SK-N-SH (cell line): Measurements from ENCODE around the gene MYOG.

ENCODE experiments used
- CHD2 ChIP-seq: fragments of 150-350 bp; IDR thresholded peaks from 2 replicates; pipeline ENCODE4 v1.6.1; 2018; ENCODE audit warnings: low read length; ENCODE audit not compliant: partially characterized antibody
- CTCF ChIP-seq: fragments of 200-600 bp; sonication (generic); IDR thresholded peaks from 2 replicates; pipeline ENCODE4 v1.6.1; 2017; ENCODE audit warnings: antibody characterized with exemption, mild to moderate bottlenecking, moderate library complexity
- EZH2phosphoT487 ChIP-seq: fragments of 200-600 bp; sonication (generic); IDR thresholded peaks from 2 replicates; pipeline ENCODE4 v1.6.1; 2017; ENCODE audit warnings: low read depth, mixed run types, mild to moderate bottlenecking, antibody characterized with exemption, moderate library complexity, borderline replicate concordance
- RFX5 ChIP-seq: IDR thresholded peaks from 2 replicates; pipeline ENCODE4 v1.6.1; 2012; ENCODE audit warnings: mild to moderate bottlenecking, improper control_type of control experiment, low read length

- no peak for TF ChIP-seq CTCF
- no peak for TF ChIP-seq EZH2phosphoT487
- no peak for TF ChIP-seq CHD2
- no peak for TF ChIP-seq RFX5
Measured at GRCh38 chr1:203033917-203034316, 51.9 kb downstream of the MYOG start.
